Natural killer cell (primary cell): ENCODE results near the gene CACNA1C. TPM values are rescaled to one million over a fixed set of nuclear protein-coding genes. Genes with fewer than 3 reads are reported as not detected.

Experiments
- ATAC-seq, 3 donors: fragments of 150-1000 bp in 2 of 3; fragments of 200-7000 bp in 1 of 3; cut with Tn5 transposase; 1 replicate in 1 of 3; 2 replicates in 2 of 3; pipeline ENCODE4 v1.10.0; 2021; ENCODE audit warnings: mild to moderate bottlenecking in 2 of 3, moderate library complexity in 2 of 3
- DNase-seq, 2 donors: peaks; one replicate each; pipeline versions ENCODE4 v3.0.0 to v3.0.0-alpha.2; 2013 to 2021; ENCODE audit warnings: mixed read lengths in 1 of 2
- H3K27ac ChIP-seq: one replicate; pipeline ENCODE4 v1.5.1; 2013; ENCODE audit warnings: mild to moderate bottlenecking, low read length
- H3K27me3 ChIP-seq: one replicate; pipeline ENCODE4 v1.6.1; 2013; ENCODE audit warnings: low read length; ENCODE audit not compliant: control insufficient read depth, insufficient read depth
- H3K36me3 ChIP-seq: one replicate; pipeline ENCODE4 v1.6.1; 2013; ENCODE audit warnings: low read length; ENCODE audit not compliant: control insufficient read depth, insufficient read depth
- H3K4me1 ChIP-seq: one replicate; pipeline ENCODE4 v1.6.1; 2013; ENCODE audit warnings: low read length; ENCODE audit not compliant: control insufficient read depth, insufficient read depth
- H3K4me3 ChIP-seq: one replicate; pipeline ENCODE4 v1.5.1; 2013; ENCODE audit warnings: low read length
- H3K9me3 ChIP-seq: one replicate; pipeline ENCODE4 v1.6.1; 2013; ENCODE audit warnings: low read length; ENCODE audit not compliant: control insufficient read depth, insufficient read depth
- H3K27ac Mint-ChIP-seq, 2 donors: one replicate each; pipeline ENCODE4 v1.8.0; 2022; ENCODE audit warnings: mild to moderate bottlenecking in 2 of 2, mixed read lengths in 2 of 2, moderate library complexity in 1 of 2
- H3K27me3 Mint-ChIP-seq, 2 donors: one replicate each; pipeline ENCODE4 v1.8.0; 2022; ENCODE audit warnings: low read depth in 2 of 2, mixed read lengths in 2 of 2
- H3K36me3 Mint-ChIP-seq: one replicate; pipeline ENCODE4 v1.8.0; 2022; ENCODE audit warnings: mixed read lengths
- H3K4me1 Mint-ChIP-seq, 2 donors: one replicate each; pipeline ENCODE4 v1.8.0; 2022; ENCODE audit warnings: mixed read lengths in 2 of 2
- H3K4me3 Mint-ChIP-seq: one replicate; pipeline ENCODE4 v1.8.0; 2022; ENCODE audit warnings: mild to moderate bottlenecking, moderate library complexity, mixed read lengths
- H3K9me3 Mint-ChIP-seq, 2 donors: one replicate each; pipeline ENCODE4 v1.8.0; 2022; ENCODE audit warnings: mixed read lengths in 2 of 2
- CTCF ChIP-seq: fragments of 200-600 bp; IDR thresholded peaks from one replicate; pipeline ENCODE4 v1.8.0; 2022; ENCODE audit warnings: antibody characterized with exemption
- WGBS: methylation state at CpG from one replicate; pipeline ENCODE4 v1.1.7; 2013; ENCODE audit warnings: missing lambda C conversion rate; ENCODE audit not compliant: insufficient coverage; 5-methylcytosine and 5-hydroxymethylcytosine counted together
- intact Hi-C: fragments of 100-400 bp; cut with micrococcal nuclease; formaldehyde crosslinking; loops from one replicate; pipeline ENCODE4 v1.14.2; 2022
- total RNA-seq, 4 donors: library from RNA; stranded (reverse); fragments of 120-200 nt in 1 of 4; gene quantifications; one replicate each; pipeline versions ENCODE4 v1.2.3 to v1.2.4, GENCODE V29; 2013 to 2022

The CACNA1C gene
- total RNA-seq, 3 donors from 2014 or later (not counting 1 experiment from before 2014, with no cell fraction given): 0.07 to 0.35 (median 0.08) TPM

GRCh38 chr12:2218706-2219105 lies 165.9 kb downstream of the CACNA1C start:
- Histone ChIP-seq H3K27ac (no peak overlapping the region), H3K36me3 (no peaks in the 10 kb centered on the region), H3K4me3 (no peak overlapping the region), H3K9me3 (no peaks in the 10 kb centered on the region), H3K27me3 (no peaks in the 10 kb centered on the region), H3K4me1 (no peaks in the 10 kb centered on the region)
- no peaks in the 10 kb centered on the region for H3K9me3 Mint-ChIP-seq
- H3K4me3 Mint-ChIP-seq: no peak overlapping the region
- intact Hi-C loops: no loop called here
- no peak for TF ChIP-seq CTCF
- no peaks in the 10 kb centered on the region for H3K4me1 Mint-ChIP-seq
- H3K36me3 Mint-ChIP-seq: no peaks in the 10 kb centered on the region
- H3K27me3 Mint-ChIP-seq: peaks cover 18 to 40% of the 10 kb centered on the region in 2 donors
- DNase-seq (no peak), ATAC-seq (no peak)
- no peak overlapping the region for H3K27ac Mint-ChIP-seq
- 86% methylated on average over 5 of the region's 5 CpGs for WGBS

- H3K27ac ChIP-seq: no peak overlapping the region
- H3K9me3 ChIP-seq: no peaks in the 10 kb centered on the region
- DNase-seq (no peak), ATAC-seq (no peak)
- H3K27ac Mint-ChIP-seq: no peak overlapping the region
- H3K27me3 ChIP-seq: no peaks in the 10 kb centered on the region
- no peaks in the 10 kb centered on the region for H3K36me3 ChIP-seq
- H3K9me3 Mint-ChIP-seq: no peaks in the 10 kb centered on the region
- H3K4me3 Mint-ChIP-seq: no peak overlapping the region
- H3K4me1 ChIP-seq: no peaks in the 10 kb centered on the region
- no peak for TF ChIP-seq CTCF
- intact Hi-C loops: no loop called here
- no peak overlapping the region for H3K4me3 ChIP-seq
- H3K36me3 Mint-ChIP-seq: no peaks in the 10 kb centered on the region
- H3K4me1 Mint-ChIP-seq: no peaks in the 10 kb centered on the region
- 89% methylated on average over 4 of the region's 4 CpGs for WGBS
- peaks cover 15 to 35% of the 10 kb centered on the region in 2 donors for H3K27me3 Mint-ChIP-seq
Observed at GRCh38 chr12:2221030-2221621, 168.3 kb downstream of the CACNA1C start.

- no peaks in the 10 kb centered on the region for H3K36me3 ChIP-seq
- Mint-ChIP-seq H3K4me1 (no peaks in the 10 kb centered on the region), H3K27me3 (peaks cover 16 to 44% of the 10 kb centered on the region in 2 donors), H3K36me3 (no peaks in the 10 kb centered on the region), H3K27ac (no peak overlapping the region), H3K4me3 (no peak overlapping the region), H3K9me3 (no peaks in the 10 kb centered on the region)
- no peak for TF ChIP-seq CTCF
- H3K27ac ChIP-seq: no peak overlapping the region
- no peaks in the 10 kb centered on the region for H3K9me3 ChIP-seq
- no peaks in the 10 kb centered on the region for H3K27me3 ChIP-seq
- H3K4me3 ChIP-seq: no peak overlapping the region
- H3K4me1 ChIP-seq: no peaks in the 10 kb centered on the region
- WGBS: 87% methylated on average over 2 of the region's 2 CpGs
- DNase-seq: no peak
- intact Hi-C loops: no loop called here
- no peak for ATAC-seq
Observed at GRCh38 chr12:2222691-2223090, 169.9 kb downstream of the CACNA1C start.

GRCh38 chr12:2224961-2225360 lies 172.2 kb downstream of the CACNA1C start:
- H3K36me3 Mint-ChIP-seq: no peaks in the 10 kb centered on the region

More at GRCh38 chr12:2224961-2225360, 172.2 kb downstream of the CACNA1C start:
- H3K4me3 Mint-ChIP-seq: no peak overlapping the region
- no peak for TF ChIP-seq CTCF
- H3K27ac ChIP-seq: no peak overlapping the region
- H3K4me1 ChIP-seq: no peaks in the 10 kb centered on the region
- no peak overlapping the region for H3K27ac Mint-ChIP-seq
- H3K4me3 ChIP-seq: no peak overlapping the region
- ATAC-seq (no peak), DNase-seq (no peak)
- peaks cover 20 to 56% of the 10 kb centered on the region in 2 donors for H3K27me3 Mint-ChIP-seq
- intact Hi-C loops: no loop called here
- peaks cover 0 to 4% of the 10 kb centered on the region in 2 donors for H3K4me1 Mint-ChIP-seq
- 91% methylated on average over 3 of the region's 4 CpGs for WGBS
- H3K36me3 ChIP-seq: no peaks in the 10 kb centered on the region
- H3K9me3 ChIP-seq: no peaks in the 10 kb centered on the region
- H3K9me3 Mint-ChIP-seq: no peaks in the 10 kb centered on the region
- no peaks in the 10 kb centered on the region for H3K27me3 ChIP-seq
